GM18508 (cell line): ENCODE data around the gene FOXRED1.
A peak's percentile ranks its signal among the peaks of the same experiment; 100 is the strongest.
"Not testable (repeated sequence)": the region's sequence is repeated elsewhere in the genome, so short reads cannot be mapped to it uniquely, and the experiment has no call there.

Source experiments
- ATAC-seq: cut with Tn5 transposase; IDR thresholded peaks from one replicate; pipeline ENCODE4 v1.9.1; 2021; ENCODE audit warnings: moderate number of reproducible peaks; ENCODE audit not compliant: insufficient read depth, unreplicated experiment

Gene FOXRED1

DNA sequence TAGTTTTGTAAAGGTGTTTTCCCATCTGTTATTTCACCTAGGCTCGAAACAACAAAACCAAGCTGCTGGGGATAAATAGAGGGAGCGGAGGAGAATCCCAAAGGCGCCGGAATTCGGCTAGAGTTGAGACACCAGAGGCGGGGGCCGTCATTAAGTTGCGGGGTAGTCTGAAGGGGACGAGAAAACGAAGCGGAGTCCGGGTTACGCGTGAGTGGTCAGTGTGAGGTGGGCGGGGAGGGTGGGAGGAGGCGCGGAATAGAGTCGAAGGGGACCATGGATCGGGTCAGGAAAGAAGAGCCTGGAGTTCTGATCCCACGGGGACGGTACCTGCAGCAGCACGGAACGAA lies 620 bp upstream of the FOXRED1 start:
- no peak for ATAC-seq

DNA sequence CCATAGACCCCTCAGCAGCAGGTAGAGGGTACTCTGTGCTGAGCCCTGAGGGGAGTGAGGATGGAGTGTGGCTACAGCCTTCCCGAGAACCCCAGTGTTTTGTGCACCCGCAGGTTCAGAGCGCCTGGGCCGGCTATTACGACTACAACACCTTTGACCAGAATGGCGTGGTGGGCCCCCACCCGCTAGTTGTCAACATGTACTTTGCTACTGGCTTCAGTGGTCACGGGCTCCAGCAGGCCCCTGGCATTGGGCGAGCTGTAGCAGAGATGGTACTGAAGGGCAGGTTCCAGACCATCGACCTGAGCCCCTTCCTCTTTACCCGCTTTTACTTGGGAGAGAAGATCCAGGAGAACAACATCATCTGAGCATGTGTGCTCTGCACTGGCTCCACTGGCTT lies 8.4 kb downstream of the FOXRED1 start:
- ATAC-seq: no peak

DNA sequence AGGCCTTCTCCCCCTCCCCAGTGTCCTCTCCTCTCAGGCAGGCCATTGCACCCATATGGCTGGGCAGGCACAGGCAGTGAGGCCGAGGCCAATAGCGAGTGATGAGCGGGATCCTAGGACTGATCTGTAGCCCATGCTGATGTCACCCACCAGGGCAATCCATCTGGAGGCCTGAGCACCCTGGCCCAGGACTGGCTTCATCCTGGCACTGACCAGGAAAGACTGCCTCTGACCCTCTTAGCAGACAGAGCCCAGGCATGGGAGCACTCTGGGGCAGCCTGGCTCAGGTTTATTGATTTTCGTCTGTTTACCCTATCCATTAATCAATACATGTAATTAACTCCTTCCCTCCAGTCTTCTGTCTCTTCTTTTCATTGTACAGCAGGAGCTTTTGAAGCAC lies 8.8 kb downstream of the FOXRED1 start:
- no peak for ATAC-seq

DNA sequence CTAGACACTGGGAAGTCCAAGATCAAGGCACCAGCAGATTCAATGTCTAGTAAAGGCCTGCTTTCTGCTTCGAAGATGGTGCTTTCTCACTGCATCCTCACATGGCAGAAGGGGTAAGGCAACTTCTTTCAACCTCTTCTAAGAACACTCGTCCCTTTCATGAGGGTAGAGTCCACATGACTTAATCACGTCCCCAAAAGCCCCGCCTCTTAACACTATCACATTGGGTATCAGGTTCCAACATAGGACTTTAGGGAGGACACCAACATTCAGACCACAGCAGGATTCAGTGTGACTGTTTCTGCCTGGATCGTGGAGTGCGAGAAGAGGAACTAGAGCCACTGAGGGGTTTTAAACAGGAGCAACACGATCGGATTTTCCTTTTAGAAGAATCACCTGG lies 10.2 kb downstream of the FOXRED1 start:
- no peak for ATAC-seq

DNA sequence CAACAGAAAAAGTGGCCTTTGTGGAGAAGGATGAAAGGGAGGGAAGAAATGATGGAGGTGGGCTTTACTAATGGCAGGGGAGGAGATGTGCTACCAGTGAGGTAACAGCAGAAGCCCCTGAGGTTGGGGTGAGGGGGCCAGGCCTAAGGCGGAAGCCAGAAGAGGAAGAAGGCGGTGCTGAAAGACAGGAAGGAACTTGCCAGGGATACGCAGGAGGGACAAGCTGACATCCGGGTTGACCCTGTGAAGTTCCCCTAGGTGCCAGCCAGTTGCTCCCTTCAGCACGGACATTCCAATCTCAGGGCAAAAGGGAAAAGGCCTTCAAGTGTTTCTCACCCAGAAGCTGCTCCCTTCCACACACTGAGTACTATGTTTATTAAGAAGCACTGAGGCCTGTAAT lies 11.6 kb downstream of the FOXRED1 start:
- no peak for ATAC-seq

DNA sequence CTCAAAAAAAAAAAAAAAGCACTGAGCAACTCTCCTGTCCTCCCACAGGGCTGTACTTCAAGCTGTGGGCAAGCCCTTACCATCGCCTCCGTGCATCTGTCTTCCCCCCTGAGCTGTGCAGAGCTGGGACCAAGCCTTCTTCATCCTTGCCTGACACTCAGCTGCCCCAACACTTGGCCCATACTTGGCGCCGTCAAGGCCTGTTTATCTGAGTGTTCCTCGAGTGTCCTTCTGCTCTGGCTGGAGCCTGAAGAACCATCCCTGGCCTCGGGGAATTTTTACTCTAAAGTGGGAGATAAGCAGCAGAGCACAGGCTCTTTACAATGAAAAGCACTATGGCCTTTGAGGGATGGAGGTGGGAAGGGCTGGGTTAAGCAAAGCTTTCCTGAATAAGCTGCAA lies 12.3 kb downstream of the FOXRED1 start:
- ATAC-seq: no peak

DNA sequence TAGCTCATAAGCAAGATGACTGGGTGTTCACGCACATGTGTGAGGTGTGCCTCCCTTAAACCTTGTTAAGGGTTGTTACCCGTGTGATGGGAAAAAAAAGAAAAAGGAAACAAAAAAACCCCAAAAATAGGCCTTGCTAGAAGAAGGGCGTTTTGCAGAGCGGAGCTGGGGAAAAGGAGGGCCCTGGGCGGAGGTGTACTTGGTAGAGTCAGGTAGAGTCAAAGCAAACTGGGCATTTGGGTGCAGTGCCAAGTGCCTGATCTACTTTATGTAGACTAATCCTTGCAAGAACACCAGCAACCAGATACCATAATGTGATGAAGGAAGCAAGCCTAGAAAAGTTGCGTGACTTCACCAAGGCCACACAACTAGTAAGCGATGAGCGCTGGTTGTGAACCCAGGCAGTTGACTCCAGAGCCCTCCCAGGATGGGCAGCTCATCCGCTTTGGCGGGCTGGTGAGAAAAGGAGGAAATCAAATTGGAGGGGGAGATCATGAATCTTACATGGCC lies 12.8 kb downstream of the FOXRED1 start:
- ATAC-seq: no peak

DNA sequence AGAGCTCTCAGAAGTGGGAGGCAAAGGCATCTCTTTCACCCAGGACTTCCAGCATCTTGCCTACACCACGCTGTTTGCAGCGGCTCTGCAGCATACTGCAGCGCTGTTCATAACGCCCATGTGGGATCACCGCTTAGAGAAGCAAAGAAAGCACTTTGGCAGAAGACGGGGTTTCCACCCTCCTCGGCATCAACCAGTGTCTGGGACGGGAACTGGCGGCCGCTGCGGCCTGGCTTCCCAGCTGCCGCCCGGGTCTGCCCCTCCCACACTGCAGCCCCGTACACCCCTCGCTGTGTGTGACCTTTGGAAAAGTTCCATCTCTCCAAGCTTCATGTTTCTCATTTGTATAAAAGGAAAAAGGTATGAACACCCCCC lies 13.4 kb downstream of the FOXRED1 start:
- ATAC-seq: no peak

DNA sequence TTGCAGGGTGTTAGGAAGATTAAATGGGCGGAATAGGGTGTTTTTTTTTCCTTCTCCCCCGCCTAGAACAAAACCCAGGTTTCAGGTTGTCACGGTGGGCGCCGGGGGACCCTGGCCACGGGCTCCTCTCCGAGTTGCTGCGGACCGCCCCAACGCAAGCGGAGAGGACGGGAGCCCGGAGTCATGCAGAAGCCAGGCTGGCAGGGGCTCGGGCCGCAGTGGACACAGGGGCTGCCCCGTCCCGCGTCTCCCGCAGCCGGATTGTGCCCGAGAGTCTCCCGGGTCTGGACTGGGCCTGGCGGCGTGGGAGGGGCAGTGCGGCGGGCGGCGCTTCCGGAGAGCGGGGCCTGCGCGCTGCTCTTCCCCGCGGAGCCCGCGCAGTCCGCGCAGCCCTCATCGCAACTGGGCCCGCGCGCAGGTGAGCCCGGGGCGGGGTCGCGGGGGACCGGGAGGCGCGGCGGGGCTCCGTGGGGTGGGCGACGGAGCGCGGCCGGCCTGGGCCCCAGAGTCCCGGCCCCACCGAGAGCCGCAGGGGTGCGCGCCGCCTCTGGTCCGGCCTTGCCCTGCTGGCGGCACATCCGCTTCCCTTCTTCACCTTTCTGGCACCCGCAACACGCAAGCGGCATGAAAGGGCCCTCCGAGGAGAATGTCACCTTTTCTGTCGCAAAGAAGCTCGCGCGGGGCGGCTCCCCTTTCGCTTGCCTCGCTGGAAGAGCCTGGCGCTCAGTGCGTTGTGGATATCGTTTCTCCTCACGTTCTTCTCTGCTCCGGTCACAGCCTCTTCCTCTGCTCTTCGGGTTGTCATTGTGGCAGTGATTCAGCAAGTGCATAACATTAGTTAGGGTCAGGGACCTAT lies 14.0 kb downstream of the FOXRED1 start, which contains the start of gene TIRAP:
Gene TIRAP, plus strand, starts transcription at position 358 of the 856 bp plus-strand sequence. CDS start 7,802 bp downstream, outside the sequence.
- no peak for ATAC-seq

DNA sequence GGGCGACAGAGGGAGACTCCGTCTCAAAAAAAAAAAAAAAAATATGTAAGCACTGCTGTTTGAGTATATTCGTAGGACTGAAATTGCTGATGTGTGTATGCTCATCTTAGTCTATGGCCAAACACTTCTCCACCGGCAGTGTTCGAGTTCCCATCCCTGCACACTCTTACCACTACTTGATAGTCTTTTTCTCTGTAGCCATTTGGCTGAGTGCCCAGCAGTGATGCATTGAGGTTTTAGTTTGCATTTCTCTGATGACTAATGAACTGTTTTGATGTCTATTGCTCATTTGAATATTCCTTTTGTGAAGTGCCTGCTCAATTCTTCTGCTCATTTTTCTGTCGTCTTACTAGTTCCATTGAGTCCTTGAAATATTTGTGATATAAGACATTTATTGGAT lies 15.9 kb downstream of the FOXRED1 start:
- no peak for ATAC-seq

DNA sequence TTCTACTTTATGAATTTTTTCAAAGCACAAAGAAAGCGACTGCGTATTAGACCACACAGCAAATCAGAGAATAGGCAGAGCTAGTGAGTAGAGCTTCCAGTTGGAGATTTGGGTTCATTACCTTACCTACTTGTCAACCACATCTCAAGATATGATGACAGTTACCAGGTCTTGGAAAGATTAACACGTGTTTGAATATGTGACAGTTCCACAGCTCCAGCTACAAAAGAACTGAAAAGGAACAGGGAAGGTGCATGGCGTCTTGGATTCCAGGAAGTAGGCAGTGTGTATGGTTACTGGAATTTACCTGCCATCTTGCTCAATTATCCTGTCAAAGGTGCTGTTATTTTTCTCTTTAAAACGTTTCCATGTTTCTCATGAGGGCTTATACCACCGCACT lies 19.3 kb downstream of the FOXRED1 start:
- ATAC-seq: no peak

DNA sequence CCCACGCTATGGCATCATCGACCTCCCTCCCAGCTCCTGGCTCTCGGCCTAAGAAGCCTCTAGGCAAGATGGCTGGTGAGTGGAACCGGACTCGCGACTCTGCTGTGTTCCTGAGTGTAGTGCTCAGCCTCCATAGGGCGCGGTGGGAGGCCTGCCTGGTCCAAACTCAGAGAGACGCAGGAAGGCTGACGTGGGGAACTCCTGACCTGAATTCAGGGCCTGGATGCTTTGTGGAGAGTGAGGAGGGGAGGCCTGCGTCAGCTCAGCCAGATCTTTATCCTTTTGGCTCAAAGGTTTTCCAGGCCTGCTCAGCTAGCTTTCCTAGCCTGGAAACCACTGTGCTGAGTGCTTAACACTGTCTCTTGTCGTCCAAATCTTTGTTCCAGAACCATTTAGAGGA lies 21.9 kb downstream of the FOXRED1 start:
- ATAC-seq: no peak

DNA sequence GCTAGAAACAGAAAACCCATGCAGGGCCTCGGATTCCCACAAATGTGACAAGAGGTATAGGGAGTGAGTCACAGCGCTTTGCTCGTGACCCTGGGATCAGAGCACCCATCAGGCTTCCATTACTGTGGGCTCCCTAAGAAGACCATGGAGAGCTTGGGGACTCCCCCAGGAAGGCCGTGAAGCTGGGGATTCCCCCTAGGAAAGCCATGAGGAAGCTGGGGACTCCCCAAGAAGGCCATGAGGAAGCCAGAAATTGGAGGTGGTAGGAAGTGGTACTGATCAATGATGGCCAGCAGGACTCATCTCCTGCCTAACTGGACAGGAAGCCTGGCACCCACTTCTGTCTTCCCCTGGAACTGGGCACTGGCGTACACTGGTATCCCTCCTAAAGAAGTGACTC lies 24.8 kb downstream of the FOXRED1 start:
- no peak for ATAC-seq

DNA sequence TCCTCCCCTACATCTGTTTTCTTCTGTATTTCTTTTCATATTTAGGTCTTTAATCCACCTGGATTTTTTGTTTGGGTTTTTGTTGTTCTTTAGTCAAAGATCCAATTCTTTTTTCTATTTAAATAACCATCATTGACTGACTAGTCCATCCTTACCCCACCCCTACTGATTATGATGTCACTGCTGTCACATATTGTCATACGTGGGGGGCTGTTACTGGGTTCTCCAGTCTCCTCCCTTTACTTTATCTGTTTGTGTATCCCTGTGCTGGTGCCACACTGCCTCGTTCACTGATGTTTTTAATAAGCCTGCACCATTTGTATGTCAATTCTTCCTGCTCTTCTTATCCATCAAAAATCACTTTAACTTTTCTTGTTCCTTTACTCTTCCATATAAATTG lies 28.1 kb downstream of the FOXRED1 start:
- ATAC-seq: no peak

DNA sequence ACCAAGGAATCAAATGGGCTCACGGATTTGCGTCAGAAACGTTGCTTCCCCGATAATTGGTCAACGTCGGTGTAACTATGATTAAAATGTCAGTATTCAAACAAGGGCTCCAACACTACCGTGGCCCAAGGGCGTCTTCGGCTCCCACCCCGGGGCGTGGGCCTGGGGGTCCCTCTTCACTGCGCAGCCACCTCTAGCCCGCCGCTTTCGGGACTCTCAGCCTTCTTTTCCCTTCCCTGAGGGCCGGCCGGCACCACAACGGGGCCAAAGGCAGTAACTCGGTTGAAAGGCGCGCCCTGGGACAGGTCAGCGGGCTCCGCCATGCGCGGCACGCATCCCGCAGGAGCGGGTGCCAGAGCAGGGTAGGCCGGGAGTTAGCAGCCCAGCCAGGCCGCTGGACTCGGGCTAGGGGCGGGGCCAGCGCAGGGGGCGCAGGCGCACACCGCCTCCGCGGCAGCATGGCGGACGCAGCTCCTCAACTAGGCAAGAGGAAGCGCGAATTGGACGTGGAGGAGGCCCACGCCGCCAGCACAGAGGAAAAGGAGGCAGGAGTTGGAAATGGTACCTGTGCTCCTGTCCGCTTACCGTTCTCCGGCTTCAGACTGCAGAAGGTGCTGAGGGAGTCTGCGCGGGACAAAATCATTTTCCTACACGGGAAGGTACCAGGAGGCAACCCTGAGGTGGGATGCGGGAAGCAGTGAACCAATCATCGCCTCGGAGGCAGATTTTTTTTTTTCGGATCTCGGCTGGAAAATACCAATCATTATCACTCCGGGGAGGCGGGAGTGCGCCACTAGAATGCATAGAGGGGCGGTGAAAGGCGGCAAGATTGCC lies 34.9 kb downstream of the FOXRED1 start, which contains the start of gene DCPS:
Gene DCPS, plus strand, starts transcription at position 438 of the 834 bp plus-strand sequence. Its CDS starts 21 bp downstream, at position 459.
- ATAC-seq: peak; percentile 52

DNA sequence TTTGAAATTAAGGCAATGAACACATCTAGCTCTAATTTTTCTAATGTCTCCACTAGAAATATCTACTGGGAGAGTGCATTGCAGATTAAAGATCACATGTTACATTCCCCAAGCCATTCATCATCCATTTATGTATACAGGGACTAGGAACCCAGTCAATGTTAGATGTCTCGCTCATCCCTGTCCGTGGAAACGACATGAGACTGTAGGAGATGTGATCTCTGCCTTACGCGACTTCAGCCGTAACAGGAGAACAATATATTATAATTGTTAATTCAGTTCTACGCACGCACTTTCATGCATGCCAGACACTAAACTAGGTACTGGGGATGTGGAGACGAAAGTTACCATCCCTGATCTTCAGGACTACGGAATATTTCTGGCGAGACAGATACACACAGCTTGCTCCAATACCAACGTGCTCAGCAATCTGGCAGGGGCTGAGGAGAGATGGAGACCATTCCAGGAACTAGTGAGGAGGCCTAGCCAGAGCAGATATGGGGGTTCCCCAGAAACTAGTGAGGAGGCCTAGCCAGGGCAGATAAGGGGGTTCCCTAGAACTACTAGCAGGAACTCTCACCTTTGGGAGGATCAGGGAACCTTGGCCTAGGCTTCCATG lies 35.6 kb downstream of the FOXRED1 start:
- ATAC-seq: no peak

DNA sequence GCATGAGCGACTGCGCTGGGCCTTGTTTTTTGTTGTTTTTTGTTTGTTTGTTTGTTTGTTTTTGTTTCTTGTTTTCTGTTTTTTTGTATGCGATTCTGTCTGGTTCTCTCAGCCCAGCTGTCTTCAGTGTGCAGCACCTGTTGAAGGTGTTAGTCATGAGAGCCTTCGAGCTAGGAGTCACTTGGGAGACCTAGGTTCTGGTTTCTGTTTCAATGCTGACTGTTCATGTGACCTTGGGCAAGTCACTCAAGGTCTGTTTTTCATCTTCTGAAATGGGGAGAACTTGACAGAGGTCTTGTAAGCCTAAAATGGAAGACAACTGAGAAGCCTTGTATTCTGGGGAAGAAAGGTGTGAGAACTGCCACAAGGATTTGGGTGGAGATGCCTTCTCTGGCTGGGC lies 36.7 kb downstream of the FOXRED1 start:
- peak; percentile 47 for ATAC-seq

DNA sequence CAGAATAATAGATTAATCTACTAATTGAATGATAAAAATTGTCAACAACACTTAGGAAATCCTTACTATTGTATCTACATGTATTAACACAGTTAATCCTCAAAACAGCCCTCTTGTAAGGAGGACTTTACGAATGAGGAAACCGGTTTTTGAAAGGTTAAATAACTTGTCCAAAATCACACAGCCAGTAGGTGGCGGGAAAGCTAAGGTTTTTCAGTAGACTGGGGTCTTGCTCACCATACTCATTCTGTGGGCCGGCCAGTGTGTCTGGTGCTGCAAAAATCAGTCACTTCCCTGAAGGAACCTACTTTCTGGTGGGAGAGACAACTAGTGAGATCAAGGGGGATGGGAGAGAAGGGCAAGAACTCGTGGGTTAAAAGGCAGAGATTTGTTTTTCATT lies 38.8 kb downstream of the FOXRED1 start:
- no peak for ATAC-seq

DNA sequence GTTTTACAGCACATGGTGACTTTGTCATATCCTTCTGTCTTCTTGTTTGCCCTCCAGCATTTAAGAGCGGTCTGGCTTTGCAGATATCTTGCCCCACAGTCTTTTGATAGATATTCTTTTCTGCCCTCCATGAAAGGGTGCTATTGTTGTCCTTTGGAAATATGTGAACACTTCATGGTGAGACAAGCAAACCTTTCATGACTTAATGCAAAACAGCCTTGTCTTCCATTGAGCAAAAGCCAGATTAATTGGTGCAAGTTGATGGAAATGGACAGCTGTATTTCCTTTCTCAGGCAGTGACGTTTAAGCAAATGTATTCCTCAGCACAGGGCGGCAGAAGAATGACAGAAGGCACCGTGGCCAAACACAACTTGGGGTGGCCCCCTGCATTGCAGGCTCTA lies 39.3 kb downstream of the FOXRED1 start:
- ATAC-seq: no peak

DNA sequence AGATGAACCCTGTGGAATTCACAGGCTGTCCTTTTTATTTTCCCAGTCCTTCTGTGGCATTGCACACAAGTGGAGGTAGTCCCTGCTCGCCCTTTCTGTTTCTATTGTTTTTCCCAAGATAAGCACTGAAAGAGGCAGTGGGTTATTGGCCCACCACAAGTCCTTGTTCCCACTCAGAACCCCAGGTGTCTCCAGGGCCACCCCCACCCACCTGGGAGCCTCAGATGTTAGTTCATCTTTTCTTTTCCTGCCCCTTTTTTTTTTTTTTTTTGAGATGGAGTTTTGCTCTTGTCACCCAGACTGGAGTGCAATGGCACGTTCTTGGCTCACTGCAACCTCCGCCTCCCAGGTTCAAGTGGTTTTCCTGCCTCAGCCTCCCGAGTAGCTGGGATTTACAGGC lies 39.8 kb downstream of the FOXRED1 start:
- ATAC-seq: not testable (repeated sequence)
